Activated CD4-positive, alpha-beta T cell treated with anti-CD3 and anti-CD28 coated beads, Interleukin-2, Interleukin-6, amounts not matched to agents 100 ng/mL and 50 ng/mL, durations not matched to agents 16 hours and 8 hours (primary cell): ENCODE data around the gene TRPV6.

ENCODE experiments used
- DNase-seq: peaks from one replicate; pipeline ENCODE4 v3.0.0-alpha.2; 2020

TRPV6 gene

DNA sequence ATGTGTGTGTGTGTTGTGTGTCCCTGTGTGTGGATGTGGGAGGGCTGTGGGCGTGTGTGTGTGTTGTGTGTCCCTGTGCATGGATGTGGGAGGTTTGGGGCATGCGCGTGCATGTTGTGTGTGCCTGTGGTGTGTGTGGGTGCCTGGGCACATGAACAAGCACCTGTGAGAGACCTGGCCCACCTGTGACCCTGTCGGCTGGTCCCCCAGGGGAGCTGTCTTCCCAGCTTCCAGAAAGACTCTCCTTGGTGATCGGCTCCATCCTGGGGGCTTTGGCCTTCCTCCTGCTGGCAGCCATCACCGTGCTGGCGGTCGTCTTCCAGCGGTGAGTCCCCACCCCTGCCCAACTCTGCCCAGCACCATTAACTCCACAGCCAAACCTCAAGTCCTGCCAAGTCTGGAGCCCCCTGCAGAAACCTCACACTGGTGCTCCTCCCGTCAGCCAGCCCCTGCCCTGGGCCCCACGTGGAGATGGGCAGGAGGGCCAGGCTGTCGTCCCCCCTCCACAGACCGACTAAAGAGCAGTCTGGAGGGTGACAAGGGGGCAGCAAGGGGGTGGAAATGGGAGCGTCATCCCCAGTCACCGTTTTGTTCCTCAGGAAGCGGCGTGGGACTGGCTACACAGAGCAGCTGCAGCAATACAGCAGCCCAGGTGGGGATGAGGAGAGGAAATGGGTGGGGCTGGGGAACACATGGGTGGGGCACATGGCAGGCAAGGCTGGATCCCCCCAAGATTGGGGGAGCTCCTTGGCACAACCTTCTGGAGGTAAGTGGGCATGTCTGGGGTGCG lies 18.0 kb downstream of the TRPV6 start:
- DNase-seq: no peak

GRCh38 chr7:142867097-142867378 lies 18.5 kb downstream of the TRPV6 start:
- DNase-seq: no peak

GRCh38 chr7:142866361-142867096 lies 19.0 kb downstream of the TRPV6 start:
- peak; percentile 16 for DNase-seq

DNA sequence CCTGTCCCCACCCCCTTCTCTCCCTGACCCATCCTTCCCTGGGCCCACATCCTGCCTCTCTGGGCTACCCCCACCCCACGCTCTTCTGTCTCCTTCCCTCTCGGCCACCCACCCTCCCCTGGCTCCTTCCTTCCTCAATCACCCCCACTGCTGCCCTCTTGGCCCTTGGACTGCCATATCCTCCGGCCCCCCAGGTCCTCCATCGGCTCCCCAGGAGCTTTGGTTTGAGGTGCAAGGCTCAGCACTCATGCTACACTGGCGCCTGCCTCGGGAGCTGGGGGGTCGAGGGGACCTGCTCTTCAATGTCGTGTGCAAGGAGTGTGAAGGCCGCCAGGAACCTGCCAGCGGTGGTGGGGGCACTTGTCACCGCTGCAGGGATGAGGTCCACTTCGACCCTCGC lies 19.8 kb downstream of the TRPV6 start:
- DNase-seq: no peak

DNA sequence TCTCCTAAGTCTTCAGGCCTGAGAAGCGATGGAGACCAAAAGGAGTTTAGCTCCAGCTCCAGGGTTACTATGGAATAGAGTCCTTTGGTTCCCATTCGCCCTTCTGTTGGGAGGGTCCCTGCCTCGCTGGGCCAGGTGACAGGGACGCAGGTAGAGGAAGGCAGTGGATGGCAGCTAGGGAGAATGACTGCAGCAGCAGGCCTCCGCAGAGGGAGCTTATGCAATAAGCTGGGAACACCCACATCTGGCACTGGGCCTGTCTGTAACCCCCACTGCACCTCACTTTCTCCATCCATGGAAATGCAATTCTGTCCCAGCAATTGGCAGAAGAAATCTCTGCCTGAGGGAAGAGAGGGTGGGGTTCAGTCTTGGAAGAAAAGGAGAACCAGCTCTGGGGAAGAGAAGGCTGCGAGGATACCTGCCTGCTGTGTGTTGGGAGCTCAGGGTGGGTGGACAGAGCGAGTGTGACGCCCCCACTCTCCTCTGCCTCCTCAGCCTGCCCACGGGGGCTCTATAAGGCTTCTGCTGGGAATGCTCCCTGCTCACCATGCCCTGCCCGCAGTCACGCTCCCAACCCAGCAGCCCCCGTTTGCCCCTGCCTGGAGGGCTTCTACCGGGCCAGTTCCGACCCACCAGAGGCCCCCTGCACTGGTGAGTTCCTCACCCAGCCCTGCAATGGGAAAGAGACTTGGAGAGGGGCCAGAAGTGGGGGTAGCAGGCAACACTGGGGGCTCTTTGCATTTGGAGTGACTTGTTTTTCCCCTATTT lies 20.4 kb downstream of the TRPV6 start:
- DNase-seq: no peak

DNA sequence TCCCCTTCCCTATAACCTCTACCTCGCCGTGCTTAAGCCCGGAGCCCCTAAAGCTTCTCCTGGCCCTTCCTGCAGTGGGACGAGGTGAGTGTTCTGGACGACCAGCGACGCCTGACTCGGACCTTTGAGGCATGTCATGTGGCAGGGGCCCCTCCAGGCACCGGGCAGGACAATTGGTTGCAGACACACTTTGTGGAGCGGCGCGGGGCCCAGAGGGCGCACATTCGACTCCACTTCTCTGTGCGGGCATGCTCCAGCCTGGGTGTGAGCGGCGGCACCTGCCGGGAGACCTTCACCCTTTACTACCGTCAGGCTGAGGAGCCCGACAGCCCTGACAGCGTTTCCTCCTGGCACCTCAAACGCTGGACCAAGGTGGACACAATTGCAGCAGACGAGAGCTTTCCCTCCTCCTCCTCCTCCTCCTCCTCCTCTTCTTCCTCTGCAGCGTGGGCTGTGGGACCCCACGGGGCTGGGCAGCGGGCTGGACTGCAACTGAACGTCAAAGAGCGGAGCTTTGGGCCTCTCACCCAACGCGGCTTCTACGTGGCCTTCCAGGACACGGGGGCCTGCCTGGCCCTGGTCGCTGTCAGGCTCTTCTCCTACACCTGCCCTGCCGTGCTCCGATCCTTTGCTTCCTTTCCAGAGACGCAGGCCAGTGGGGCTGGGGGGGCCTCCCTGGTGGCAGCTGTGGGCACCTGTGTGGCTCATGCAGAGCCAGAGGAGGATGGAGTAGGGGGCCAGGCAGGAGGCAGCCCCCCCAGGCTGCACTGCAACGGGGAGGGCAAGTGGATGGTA lies 21.5 kb downstream of the TRPV6 start:
- no peak for DNase-seq

- no peak for DNase-seq
Observed at GRCh38 chr7:142862786-142863400, 22.7 kb downstream of the TRPV6 start.

DNA sequence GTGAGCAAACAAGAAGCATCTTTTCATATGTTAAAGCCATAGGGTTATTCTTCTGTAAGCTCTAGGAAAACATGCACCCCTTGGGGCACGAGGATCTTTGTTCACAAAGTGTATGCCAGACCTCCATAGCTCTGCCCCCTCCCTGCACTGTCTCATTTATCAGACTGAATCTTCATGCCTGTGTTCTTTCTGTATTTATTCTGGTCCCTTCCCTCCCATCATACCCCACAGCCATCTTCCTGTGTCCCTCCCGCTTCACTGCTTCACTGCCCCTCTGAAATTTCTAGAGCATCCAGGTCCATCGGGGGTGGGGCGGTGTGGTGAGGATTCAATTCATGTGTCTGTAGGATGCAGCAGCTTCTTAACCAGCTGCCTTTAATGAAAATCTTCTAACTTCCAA lies 23.2 kb downstream of the TRPV6 start:
- DNase-seq: no peak

DNA sequence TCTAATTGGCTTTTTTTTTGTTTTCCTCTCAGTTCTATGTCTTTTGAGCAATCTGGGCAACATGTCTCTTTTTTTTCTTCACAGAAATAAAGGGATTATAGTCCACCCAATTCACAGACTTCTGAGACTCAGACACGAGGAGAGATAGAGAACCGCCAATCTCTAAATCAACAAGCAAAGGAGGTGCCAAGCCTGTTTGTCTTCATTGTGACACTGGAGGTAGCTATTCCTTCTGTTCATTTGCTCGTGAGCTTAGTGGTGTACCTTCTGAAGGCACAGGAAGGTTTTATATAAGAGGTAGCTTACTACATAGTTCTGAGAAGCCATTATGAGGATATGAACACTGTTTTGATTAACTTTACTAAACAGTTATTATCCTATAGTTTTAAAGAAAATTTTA lies 24.6 kb downstream of the TRPV6 start:
- DNase-seq: no peak

DNA sequence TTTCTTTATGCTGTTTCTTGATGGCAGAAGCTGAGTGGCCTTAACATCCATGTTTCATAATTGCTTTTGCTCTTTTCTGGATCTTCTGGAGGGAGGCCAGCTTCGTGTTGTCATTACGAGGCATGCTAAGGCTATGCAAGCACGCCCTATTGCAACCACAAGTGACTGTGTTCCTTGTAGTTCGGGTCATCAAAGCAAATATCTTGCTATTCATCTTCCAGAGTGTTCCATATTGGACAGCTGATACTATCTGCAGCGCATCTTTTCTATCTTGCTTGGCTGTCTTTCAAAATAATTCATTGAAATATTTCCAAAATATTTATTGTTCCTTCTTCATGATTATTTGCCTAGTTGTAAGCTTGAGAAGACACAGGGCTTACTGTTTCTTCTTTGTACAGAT lies 25.7 kb downstream of the TRPV6 start:
- DNase-seq: no peak

DNA sequence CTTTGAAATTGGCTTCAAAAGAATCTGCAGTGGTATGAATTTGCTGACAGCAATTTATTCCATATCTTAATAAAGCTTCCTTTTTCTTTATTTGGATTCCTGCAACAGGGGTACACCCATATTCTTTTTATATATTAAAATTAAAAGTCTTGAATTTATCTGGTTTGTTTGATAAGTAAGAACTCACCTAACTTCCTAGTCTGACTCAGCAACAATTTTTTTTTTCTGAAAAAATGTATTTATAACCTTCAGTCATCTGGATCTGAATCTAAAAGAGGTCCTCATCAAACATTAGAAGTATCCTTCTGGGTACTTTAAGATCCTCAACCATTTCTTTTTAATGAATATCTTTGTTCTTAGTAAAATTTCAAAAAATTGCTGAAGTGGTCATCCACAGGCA lies 26.1 kb downstream of the TRPV6 start:
- no peak for DNase-seq

GRCh38 chr7:142857625-142858024 lies 27.9 kb downstream of the TRPV6 start:
- DNase-seq: no peak

- no peak for DNase-seq
Observed at GRCh38 chr7:142856565-142857245, 28.8 kb downstream of the TRPV6 start.

DNA sequence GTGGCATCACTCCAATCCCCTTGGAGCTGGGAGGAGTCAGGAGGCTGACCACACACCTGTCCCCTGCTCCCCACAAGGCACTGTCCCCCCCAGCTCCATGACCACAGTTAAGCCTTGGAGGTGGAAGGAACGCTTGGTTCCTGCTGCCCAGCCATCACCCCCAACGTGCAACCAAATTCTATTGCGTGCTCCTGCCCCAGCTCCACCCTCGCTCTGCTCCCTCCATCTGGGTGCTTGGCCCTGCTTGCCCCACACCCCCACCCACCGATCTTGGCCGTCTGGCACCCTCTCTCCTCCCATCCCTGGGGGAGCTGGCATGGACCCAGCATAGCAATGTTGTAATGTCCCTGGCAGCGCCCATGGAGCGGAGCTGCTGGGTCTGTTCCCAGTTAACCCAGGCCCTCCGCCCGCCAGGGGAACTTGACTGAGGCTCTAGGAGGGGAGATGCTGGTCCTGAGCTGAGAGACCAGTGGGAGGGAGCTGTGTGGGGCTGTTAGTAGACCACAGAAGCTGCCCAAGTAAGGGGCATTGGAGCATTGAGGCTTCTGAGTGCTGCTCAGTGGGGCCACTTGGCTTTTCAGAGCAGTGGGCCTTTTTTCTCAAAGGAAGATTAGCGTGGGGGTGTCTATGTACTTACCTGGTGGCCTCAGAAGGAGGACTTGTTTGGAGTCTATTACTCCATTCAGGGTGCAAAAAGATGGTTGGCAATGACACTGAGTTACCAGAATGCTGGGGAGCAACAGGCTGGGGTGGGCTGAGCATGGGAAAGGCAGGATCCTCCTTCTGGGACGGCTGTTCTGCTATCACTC lies 29.6 kb downstream of the TRPV6 start:
- DNase-seq: no peak

DNA sequence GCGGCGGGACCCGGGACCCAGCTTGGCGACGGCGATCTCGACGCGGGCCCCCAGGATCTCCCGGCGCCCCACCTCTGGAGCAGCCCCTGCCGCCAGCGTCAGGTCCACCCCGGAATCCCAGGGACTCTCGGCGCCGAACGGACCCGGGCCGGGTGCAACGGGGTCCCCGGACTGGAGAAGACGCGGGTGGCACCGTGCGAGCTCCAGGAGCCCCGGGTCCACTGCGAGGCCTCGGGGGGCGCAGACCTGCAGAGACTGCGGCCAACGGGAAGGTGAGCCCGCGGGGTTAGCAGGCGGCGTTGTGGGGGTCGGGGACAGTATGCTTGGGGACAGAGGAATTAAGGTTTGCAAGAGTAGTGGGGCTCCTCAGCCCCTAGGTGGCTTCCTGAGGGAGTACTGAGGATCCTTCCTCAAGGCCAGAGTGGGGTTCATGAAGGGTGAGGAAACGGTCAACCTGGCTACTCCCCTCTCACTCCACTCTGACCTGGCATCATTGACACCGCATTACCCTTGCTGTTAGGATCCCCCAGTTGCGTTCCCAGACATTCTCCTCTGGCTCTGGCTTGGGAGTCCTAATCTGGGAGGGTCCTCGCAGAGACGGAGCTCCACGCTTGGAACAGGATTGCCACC lies 30.3 kb downstream of the TRPV6 start:
- DNase-seq: no peak

DNA sequence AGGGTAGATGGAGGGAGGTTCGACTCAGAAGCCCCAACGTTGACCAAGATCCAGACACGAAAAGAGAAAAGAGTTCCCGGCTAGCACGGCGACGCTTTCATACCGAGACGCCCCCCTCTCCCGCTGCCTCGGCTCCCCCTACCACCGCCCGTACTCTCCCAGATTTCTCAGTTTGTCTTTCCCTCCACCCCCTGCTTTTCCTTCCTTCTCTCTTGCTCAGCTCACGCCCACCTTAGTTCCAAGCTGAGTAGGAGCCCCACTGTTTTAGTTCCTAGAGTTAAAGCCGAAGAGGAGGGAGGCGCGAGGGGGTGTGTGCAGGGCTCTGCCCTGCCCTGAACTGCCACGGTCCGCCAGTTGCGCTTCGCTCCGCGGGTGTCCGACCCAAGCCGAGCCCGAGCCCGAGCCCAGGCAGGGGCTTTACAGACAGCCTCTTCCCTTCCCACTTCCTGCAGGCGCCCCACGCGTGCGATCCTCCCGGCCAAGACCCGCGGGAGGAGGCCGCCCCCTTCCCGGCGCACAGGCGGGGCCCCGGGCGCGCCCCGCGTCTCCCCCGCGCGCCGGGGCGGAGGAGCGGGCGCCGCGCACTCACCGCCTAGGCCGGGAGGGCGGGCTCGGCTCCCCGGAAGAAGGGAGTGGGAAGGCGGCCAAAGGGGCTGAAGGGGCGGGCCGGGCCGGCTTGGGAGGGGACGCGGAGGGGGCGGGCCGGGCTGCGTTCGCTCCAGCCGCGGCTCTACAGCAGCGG lies 31.0 kb downstream of the TRPV6 start, which contains the start of gene EPHB6:
TSS of gene EPHB6 (plus strand) at position 705 of the 742 bp plus-strand sequence. CDS start 8,152 bp downstream, outside the sequence.
- peak; percentile 68 for DNase-seq

DNA sequence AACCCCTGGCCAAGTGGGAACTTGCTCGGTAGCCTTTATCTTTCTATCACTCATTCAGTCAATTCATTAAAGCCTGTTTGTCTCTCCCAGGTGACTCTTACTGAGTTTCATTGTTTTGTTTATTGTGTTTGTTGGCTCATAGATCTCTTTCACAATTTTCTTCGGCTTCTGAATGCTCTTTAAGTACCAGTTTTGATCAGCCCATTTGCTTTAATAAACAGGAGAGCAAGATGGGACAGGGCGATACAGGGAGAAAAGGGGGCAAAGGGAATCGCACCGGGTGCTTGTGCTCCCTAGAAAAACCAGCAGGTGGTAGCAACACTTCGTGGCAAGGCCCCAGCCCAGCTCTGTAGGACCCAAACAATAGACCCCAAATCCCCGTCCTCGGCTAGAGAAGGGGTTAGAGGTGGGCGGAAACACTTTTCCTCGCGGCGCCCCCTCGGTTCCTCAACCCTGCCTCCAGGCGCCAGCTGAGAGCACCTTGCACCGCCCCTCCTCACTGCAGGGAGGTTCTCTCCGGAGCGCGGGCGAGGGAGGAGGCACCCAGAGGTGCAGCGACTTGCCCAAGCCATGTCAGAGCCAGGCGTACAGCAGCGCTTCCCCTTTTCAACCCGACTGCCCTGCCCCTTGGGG lies 31.7 kb downstream of the TRPV6 start:
- DNase-seq: peak; percentile 70

GRCh38 chr7:142851919-142852318 lies 33.6 kb downstream of the TRPV6 start:
- no peak for DNase-seq

DNA sequence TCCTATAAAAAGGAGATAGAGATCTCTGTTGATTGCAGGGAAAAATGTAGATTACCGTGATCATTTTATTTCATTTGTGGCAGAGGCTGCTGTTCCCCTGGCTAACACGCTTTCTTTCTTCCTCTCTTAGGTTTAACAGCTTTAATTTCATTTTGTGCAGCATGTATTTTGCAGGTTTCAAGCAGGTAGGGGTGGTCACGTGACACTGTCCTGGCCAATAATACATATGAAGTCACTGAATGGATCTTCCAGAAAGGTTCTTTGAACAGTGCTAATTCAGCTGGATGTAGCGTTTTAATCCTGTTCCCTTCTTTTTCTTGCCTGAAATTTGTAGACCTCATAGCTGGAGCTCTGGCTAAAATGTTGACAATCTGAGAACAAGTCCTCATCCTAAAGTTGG lies 34.3 kb downstream of the TRPV6 start:
- DNase-seq: no peak
